OCI-LY3 (cell line): ENCODE results near the gene WNT9A.

Experiments used
- EZH2phosphoT487 ChIP-seq: fragments of 200-600 bp; shearing (Covaris generic); IDR thresholded peaks from 2 replicates; pipeline ENCODE4 v1.6.1; 2018; ENCODE audit warnings: antibody characterized with exemption, mixed run types, low read depth
- TF ChIP-seq, protein P1 (sequence below): fragments of 200-600, 300-600 bp; sonication (generic); IDR thresholded peaks from 2 replicates; pipeline ENCODE4 v1.5.1; 2014; ENCODE audit warnings: antibody characterized with exemption, low read length, low read depth

DNA sequence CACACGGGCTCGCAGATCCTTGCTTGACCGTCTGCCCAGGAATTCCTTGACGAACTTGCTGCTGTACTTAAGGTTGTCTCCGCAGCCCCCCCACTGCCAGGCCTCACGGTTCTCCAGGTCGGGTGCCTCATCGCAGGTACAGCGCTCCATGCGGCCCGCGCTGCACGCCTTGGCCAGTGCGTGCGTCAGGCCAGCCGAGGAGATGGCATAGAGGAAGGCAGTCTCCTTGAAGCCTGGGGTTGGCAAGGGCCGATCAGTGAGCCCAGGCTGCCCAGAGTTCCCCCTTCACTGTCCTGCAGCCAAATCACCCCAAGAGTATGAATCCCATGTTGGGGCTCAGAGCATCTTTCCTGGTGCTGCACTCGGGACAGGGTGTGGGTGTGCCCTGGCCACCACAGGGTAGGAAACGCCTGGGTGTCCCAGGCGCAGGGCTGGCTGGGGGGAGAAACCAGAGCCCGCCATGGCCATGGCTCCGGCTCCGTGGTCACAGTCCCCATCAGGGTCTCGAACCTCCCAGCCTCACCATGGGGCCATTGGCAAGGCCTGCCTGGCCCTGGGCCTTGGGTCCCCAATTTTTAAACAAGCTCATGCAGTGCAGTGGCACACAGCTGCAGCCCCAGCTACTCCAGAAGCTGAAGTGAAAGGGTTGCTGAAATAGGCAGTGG is 23.4 kb downstream of the WNT9A start:
- TF ChIP-seq, protein P1, sequence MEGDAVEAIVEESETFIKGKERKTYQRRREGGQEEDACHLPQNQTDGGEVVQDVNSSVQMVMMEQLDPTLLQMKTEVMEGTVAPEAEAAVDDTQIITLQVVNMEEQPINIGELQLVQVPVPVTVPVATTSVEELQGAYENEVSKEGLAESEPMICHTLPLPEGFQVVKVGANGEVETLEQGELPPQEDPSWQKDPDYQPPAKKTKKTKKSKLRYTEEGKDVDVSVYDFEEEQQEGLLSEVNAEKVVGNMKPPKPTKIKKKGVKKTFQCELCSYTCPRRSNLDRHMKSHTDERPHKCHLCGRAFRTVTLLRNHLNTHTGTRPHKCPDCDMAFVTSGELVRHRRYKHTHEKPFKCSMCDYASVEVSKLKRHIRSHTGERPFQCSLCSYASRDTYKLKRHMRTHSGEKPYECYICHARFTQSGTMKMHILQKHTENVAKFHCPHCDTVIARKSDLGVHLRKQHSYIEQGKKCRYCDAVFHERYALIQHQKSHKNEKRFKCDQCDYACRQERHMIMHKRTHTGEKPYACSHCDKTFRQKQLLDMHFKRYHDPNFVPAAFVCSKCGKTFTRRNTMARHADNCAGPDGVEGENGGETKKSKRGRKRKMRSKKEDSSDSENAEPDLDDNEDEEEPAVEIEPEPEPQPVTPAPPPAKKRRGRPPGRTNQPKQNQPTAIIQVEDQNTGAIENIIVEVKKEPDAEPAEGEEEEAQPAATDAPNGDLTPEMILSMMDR, result no peak
- no peak for TF ChIP-seq EZH2phosphoT487
